Activated CD8-positive, alpha-beta memory T cell treated with anti-CD3 and anti-CD28 coated beads, Interleukin-2, amount 50 U/mL, for 24 hours (primary cell): ENCODE measurements around the gene CENATAC.
A peak's percentile ranks its signal among the peaks of the same experiment; 100 is the strongest.
"Not testable (repeated sequence)": the region's sequence is repeated elsewhere in the genome, so short reads cannot be mapped to it uniquely, and the experiment has no call there.

Experiments used
- DNase-seq: peaks from one replicate; pipeline ENCODE4 v3.0.0-alpha.2; 2020; ENCODE audit errors: extremely low read depth

The CENATAC gene

DNA sequence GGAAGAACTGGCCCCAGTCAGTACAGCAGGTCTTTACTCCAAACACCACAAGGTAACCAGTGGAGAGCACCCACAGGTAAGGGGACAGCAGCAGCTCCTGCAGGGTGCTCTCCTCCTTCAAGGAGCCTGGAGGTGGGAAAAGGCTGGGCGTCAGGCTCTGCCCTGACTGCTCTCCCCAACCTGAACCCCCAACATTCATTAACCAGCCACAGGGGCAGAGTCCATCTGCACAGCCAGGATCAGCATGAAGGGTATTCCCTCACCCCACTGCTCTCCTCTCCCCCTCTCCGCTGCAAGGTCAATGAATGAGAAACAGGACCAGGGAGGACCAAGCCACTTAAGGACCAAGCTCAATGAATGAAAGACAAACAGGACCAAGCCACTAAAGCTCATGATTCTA, 29.0 kb downstream of the CENATAC start:
- DNase-seq = no peak

- DNase-seq = no peak
Observed at GRCh38 chr11:119027561-119028345, 29.8 kb downstream of the CENATAC start.

DNA sequence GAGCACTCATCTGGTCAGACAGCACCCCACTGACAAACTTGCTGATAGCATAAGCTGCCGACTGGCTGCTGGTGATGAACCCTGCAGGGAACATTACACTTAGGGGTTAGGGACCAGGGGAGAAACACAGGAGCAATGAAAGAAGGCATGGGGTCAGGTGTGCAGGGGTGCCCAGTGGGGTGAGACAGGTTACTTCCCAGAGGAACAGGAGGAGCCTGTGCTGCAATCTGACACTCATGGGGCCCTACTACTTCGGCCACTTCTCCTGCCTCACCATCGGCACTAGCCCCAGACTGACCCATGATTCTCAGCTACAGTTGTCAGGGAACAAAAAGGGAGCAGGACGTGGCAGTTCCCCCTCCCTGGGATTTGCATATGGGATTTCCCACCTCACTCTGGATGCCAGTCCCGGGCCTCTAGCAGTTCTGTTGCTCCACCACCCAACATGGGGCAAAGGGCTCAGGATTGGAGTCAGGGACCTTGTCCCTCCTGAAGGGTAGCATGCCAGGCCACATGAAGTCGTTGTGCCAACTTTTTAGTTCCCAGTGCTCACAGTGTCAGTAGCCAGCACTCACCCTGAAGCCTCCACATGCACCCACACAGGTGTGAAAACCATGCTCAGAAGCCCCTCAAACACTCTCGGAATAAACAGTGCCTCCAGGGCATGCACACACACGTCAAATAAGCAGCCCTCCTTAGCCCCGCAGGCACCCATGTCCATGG, 30.6 kb downstream of the CENATAC start:
- DNase-seq = no peak

DNA sequence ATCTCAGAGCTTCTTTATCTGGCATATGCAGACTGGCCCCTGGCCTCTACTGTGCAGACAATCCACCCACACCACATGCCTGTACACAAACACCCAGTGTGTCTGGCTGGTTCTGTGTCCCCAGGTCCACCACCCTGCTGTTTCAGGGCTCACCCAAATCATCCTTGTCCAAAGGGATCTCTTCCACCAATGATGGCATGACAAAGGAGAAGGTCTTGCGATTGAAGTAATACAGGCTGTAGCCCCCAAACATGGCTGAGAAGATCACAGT, 31.1 kb downstream of the CENATAC start:
- DNase-seq = no peak

- no peak for DNase-seq
Observed at GRCh38 chr11:119029340-119030028, 31.5 kb downstream of the CENATAC start.

GRCh38 chr11:119030029-119030328, 32.0 kb downstream of the CENATAC start:
- no peak for DNase-seq

DNA sequence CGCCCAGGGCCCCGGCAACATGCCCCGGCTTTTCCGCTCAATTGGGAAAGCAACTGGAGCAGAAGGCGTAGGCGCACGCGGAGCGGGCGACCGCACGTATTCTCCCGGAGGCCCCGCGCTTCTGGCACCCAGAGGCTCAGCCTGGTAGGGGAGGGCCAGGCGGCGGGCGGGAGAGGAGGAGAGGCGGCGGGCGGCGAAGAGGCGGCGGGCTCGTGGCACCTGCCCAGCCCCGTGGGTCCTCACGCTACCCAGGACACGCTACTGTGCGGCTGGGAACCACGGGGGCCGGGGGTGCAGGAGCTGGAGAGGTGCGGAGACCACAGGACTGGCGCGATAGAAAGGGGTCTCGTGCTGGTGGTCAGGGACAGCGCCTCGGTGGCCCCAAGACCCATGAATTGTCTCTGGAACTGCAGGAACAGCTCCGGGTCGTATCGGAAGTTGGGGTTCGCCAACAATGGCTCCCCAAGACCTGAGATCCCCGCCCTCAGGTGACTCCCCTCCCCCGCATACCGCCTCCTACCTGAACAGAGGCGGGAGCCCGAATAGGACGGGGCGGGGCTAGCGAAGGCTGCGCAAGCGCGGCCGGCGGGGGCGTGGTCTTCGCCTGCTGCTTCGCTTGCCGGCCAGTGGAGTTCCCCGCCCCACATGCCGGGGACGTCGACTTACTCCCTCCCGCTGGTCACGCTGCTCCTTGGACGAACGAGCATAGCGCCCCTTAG, 32.5 kb downstream of the CENATAC start, which contains the start of gene SLC37A4:
TSS of gene SLC37A4 (minus strand) at position 549 of the 719 bp plus-strand sequence.
- peak; percentile 96 for DNase-seq

DNA sequence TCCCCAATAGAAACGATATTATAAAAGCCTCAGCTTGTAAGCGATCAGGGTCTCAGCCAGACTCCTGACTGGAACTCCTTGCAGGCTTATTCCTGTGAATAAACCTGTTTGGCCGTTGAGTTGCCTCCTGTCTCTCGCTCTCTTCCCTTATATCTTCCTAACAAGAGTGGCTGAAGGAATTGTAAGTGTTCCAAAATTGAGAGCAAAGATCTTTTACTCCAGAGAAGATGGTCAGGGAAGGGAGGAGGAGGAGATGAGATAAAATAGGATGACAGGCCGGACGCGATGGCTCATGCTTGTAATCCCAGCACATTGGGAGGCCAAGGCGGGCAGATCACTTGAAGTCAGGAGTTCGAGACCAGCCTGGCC, 34.0 kb downstream of the CENATAC start:
- DNase-seq = no peak

DNA sequence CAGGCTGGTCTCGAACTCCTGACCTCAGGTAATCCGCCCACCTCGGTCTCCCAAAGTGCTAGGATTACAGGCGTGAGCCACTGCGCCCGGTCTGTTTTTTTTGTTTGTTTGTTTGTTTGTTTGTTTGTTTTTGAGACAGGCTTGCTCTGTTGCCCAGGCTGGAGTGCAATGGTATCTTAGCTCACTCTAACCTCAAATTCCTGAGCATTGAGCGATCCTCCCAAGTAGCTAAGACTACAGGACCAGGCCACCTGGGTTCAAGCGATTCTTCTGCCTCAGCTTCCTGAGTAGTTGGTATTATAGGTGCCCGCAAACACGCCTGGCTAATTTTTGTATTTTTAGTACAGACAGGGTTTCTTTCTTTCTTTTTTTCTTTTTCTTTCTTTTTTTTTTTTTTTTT, 35.5 kb downstream of the CENATAC start:
- DNase-seq = not testable (repeated sequence)

DNA sequence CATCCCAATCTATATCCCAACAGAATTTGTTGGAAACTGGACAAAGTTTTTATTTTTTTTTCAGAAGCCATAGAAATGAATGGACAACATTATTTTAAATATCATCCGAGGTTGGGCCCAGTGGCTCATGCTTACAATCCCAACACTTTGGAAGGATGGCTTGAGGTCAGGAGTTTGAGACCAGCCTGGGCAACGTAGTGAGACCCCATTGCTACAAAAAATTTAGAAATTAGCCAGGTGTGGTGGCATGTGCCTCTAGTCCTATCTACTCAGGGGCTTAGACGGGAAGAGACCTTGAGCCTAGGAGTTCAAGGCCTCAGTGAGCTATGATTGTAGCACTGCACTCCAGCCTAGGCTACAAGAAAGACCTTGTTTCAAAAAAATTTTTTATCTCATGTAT, 36.9 kb downstream of the CENATAC start:
- no peak for DNase-seq

DNA sequence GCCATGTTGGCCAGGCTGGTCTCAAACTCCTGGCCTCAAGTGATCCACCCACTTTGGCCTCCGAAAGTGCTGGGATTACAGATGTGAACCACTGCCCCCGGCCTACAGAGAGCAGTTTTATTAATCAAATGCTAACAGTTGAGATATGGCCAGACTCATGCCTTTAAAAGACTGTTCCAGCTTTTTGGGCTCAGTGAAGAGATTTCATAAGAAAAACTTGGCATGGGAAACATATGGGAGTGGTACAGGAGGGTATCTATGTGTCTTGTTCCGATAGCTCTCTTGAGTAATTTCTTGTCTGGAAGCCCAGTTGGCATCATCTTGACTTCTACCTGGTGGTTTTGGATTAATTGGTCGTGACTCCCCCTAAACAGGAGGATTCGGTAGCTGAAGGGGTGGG, 40.9 kb downstream of the CENATAC start:
- DNase-seq = no peak

GRCh38 chr11:119039471-119039870, 41.5 kb downstream of the CENATAC start:
- not testable (repeated sequence) for DNase-seq

DNA sequence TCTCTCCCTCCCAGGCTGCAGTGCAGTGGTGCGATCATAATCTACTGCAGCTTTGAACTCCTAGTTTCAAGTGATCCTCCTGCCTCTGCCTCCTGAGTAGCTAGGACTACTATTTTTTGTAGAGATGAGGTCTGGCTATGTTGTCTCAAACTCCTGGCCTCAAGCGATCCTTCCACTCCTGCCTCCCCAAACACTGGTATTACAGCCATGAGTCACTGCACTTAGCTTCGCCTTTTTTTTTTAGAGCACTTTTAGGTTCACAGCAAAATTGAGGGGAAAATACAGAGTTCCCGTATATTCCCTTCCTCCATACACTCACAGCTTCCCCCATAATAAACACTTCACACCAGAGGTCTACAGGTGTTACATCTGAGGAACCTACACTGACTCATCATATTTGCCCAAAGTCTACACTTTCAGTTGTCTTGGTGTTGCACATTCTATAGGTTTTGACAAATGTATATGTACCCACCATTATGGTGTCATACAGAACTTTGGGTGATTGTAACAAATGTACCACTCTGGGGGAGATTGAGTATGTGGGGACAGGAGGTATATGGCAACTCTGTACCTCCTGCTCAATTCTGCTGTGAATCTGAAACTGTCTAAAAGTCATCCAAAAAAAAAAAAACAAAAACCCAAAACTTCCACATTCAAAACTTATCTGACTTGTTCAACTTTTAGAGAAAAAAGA, 44.0 kb downstream of the CENATAC start:
- DNase-seq = no peak

DNA sequence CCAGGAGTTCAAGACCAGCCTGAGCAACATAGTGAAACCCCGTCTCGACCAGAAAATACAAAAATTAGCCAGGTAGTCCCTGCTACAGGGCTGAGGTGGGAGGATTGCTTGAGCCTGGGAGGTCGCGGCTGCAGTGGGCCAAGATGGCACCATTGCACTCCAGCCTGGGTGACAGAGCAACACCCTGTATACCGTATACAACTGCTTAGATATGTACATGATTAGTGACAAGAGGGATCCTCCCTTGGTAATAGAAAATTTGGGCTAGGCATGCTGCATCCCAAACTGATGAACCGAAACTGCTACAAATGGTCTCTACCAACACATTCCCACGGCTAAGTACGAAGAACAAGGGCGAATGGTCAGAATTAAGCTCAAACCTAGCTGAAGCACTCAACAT, 45.0 kb downstream of the CENATAC start:
- DNase-seq = no peak

GRCh38 chr11:119044708-119045107, 46.8 kb downstream of the CENATAC start:
- no peak for DNase-seq

- DNase-seq = no peak
Observed at GRCh38 chr11:119046489-119046888, 48.6 kb downstream of the CENATAC start.

GRCh38 chr11:119047205-119047604, 49.3 kb downstream of the CENATAC start:
- no peak for DNase-seq

DNA sequence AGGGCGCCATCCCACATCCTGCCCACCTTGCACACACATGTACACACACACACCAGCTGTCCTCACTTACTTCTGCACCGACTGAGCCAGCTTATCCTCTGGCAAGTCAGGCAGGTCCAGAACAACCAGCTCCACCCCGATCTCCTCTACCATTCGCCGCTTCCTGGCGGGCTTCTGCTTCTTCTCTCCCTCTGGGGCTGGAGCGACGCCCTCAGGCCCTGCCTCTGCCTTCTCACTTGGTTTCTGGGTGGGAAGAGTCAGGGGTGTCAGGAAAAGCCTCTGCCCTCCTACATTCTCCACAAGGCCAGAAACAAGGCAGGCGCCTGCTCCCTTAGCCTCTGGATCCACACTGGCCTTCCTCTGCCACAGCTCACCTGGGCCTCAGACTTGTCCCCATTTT, 50.7 kb downstream of the CENATAC start:
- no peak for DNase-seq

DNA sequence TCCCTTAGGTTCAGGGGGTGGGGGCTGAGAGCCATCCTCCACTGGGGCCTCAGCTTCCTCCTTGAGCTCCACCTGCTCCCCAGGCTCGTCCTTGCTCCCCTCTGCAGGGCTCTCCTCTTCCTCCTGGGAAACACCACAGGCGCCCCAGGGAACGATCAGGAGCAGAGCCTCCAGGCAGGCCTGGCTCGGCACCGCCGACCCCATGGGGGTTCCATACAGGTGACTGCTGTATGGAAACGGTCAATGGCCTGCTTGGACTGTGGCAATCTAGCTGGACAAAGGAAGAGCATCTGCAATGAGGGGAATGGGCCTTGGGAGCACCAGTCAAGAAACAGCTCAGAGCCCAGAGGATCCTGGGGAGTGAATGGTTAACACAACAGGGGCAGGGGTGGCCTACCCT, 51.1 kb downstream of the CENATAC start:
- DNase-seq = no peak

DNA sequence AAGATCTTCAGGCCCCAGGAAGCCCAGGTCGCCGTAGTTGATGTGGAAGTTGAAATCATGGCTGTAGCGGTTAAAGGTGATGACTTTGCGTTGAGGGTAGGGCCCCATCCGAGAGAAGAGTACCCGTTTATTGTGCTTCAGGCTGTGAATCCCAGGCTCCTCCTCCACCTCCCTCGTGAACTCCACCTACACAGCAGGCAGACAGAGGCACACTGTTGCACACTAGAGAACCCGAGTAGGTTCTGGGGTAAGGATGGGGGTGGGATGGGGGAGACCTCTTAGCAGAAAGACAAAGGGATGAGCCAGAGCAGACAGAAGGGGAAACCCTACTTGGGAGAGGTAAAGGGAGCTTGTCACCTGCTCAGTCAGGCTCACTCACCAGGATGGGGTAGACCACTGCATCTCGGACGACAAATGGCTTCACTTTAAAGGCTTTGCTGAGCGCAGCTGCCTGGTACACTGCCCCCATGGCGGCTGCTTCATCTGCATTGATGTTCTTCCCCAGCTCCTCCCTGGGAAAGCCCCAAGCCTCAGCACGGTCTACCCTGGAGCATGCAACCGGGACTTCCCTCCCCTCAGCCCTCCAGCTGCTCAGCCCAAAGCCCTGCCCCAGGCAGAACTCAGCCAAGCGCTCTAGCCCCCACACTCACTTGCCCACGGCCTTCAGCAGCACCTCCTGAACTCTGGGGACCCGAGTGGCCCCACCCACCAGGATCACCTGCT, 53.7 kb downstream of the CENATAC start:
- DNase-seq = no peak

DNA sequence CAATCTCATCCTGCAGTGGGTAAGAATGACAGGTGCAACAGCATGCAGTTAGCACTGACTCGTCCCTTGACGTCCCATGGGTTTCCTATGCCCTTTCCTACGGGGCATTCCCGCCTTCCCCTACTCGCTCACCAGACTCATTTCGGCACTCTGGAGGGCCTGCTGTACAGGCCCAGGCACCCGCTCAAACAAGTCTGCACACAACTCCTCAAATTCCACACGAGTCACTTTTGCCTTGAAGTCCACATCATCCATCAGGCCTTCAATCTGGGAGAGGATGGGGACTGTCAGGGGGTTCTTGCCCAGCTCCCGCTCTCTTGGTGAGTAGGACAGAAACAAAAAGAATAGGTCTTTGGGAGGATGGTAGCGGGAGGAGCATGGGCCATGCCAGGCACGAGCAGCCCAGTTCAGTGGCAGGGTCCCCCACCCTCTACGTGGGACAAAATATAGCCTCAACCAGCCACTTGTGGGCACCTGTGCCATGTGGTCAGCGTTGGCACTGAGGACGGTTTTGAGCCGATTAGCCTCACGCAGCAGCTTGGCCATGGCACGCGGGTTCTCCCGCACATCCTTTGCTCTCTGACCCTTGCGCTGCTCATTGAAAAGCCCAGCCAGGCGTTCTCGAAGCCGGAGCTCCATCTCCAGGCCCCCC, 54.4 kb downstream of the CENATAC start:
- DNase-seq = no peak
